Neural cell (in vitro differentiated cells): ENCODE data around the gene USP9X. TPM values are rescaled to one million over a fixed set of nuclear protein-coding genes. Genes with fewer than 3 reads are reported as not detected.

Experiments
- H2AFZ ChIP-seq: fragments of 200-600, 300-800 bp; sonication (generic), shearing (Covaris generic); 2 replicates; pipeline ENCODE4 v1.6.0; 2014; ENCODE audit warnings: low read depth, mild to moderate bottlenecking, antibody characterized with exemption, low read length, moderate library complexity
- H3F3A ChIP-seq: fragments of 200-600 bp; shearing (Covaris generic); 2 replicates; pipeline ENCODE4 v1.6.1; 2016; ENCODE audit warnings: mild to moderate bottlenecking, moderate library complexity, mixed read lengths, antibody characterized with exemption, low read length; ENCODE audit not compliant: insufficient read depth, poor library complexity, severe bottlenecking
- H3K27ac ChIP-seq: fragments of 200-600, 300-800 bp; sonication (generic), shearing (Covaris generic); 2 replicates; pipeline ENCODE4 v1.5.1; 2014; ENCODE audit warnings: mild to moderate bottlenecking, low read length, moderate library complexity
- H3K27me3 ChIP-seq: fragments of 300-800, 200-600 bp; sonication (generic), shearing (Covaris generic); 2 replicates; pipeline ENCODE4 v1.6.0; 2014; ENCODE audit warnings: mild to moderate bottlenecking, low read depth, low read length, moderate library complexity; ENCODE audit not compliant: insufficient read depth
- H3K36me3 ChIP-seq: fragments of 300-800, 200-600 bp; sonication (generic), shearing (Covaris generic); 2 replicates; pipeline ENCODE4 v1.5.1; 2014; ENCODE audit warnings: mild to moderate bottlenecking, antibody characterized with exemption, low read length, moderate library complexity; ENCODE audit not compliant: insufficient read depth
- H3K4me2 ChIP-seq: fragments of 300-800, 200-600 bp; sonication (generic), shearing (Covaris generic); 2 replicates; pipeline ENCODE4 v1.6.0; 2014; ENCODE audit warnings: mild to moderate bottlenecking, low read length
- H3K4me3 ChIP-seq: fragments of 300-800, 200-600 bp; sonication (generic), shearing (Covaris generic); 2 replicates; pipeline ENCODE4 v1.5.1; 2014; ENCODE audit warnings: mild to moderate bottlenecking, low read length, moderate library complexity
- H3K79me2 ChIP-seq: fragments of 200-600 bp; shearing (Covaris generic); replicated peaks from 2 replicates; pipeline ENCODE4 v1.6.0; 2014; ENCODE audit warnings: mild to moderate bottlenecking, low read length, moderate library complexity; ENCODE audit not compliant: insufficient read depth
- H3K9ac ChIP-seq: fragments of 300-800, 200-600 bp; sonication (generic), shearing (Covaris generic); 2 replicates; pipeline ENCODE4 v1.6.1; 2016; ENCODE audit warnings: mild to moderate bottlenecking, low read length, mixed read lengths
- H3K9me2 ChIP-seq: fragments of 200-600 bp; shearing (Covaris generic); 2 replicates; pipeline ENCODE4 v1.6.1; 2016; ENCODE audit warnings: mild to moderate bottlenecking, low read length, mixed read lengths; ENCODE audit not compliant: insufficient read depth
- H3K9me3 ChIP-seq: fragments of 200-600, 300-800 bp; sonication (generic), shearing (Covaris generic); 2 replicates; pipeline ENCODE4 v1.6.1; 2016; ENCODE audit warnings: mild to moderate bottlenecking, mixed run types, low read length, moderate library complexity, mixed read lengths
- H4K20me1 ChIP-seq: fragments of 200-600 bp; shearing (Covaris generic); 2 replicates; pipeline ENCODE4 v1.6.1; 2016; ENCODE audit warnings: mild to moderate bottlenecking, mixed run types; ENCODE audit not compliant: insufficient read depth
- CTCF ChIP-seq: fragments of 450-650 bp; IDR thresholded peaks from 2 replicates; pipeline ENCODE4 v1.5.1; 2014; ENCODE audit warnings: antibody characterized with exemption, mild to moderate bottlenecking, moderate library complexity; ENCODE audit not compliant: poor library complexity, severe bottlenecking
- EP300 ChIP-seq: fragments of 450-650 bp; conservative IDR thresholded peaks from 2 replicates; pipeline ENCODE4 v1.6.1; 2014; ENCODE audit warnings: antibody characterized with exemption, mild to moderate bottlenecking, moderate library complexity; ENCODE audit not compliant: poor library complexity, severe bottlenecking
- EZH2 ChIP-seq: fragments of 200-600, 300-800 bp; shearing (Covaris generic), sonication (generic); IDR thresholded peaks from 2 replicates; pipeline ENCODE4 v1.6.1; 2014; ENCODE audit warnings: antibody characterized with exemption, low read length, borderline replicate concordance, mild to moderate bottlenecking; ENCODE audit not compliant: insufficient read depth, poor library complexity, severe bottlenecking
- MXI1 ChIP-seq: fragments of 450-650 bp; conservative IDR thresholded peaks from 2 replicates; pipeline ENCODE4 v1.6.1; 2014; ENCODE audit warnings: antibody characterized with exemption, mild to moderate bottlenecking; ENCODE audit not compliant: poor library complexity, severe bottlenecking
- POLR2AphosphoS5 ChIP-seq: IDR thresholded peaks from 2 replicates; pipeline ENCODE4 v1.6.1; 2012
- RAD21 ChIP-seq: fragments of 450-650 bp; conservative IDR thresholded peaks from 2 replicates; pipeline ENCODE4 v1.6.1; 2014; ENCODE audit warnings: antibody characterized with exemption, mild to moderate bottlenecking, moderate library complexity
- SMC3 ChIP-seq: fragments of 450-650 bp; conservative IDR thresholded peaks from 2 replicates; pipeline ENCODE4 v1.6.1; 2014; ENCODE audit warnings: antibody characterized with exemption, mild to moderate bottlenecking, moderate library complexity; ENCODE audit not compliant: poor library complexity
- TAF1 ChIP-seq: IDR thresholded peaks from 2 replicates; pipeline ENCODE4 v1.6.1; 2012; ENCODE audit warnings: low read depth
- polyA plus RNA-seq: library from polyadenylated mRNA; depleted of rRNA; stranded (reverse); fragments of >200 nt; gene quantifications from 2 replicates; pipeline ENCODE4 v1.2.3, GENCODE V29; 2014
- TF ChIP-seq, protein P1 (sequence below): IDR thresholded peaks from 2 replicates; pipeline ENCODE4 v1.6.1; 2012; ENCODE audit warnings: borderline replicate concordance

USP9X gene
- polyA plus RNA-seq, 1 donor from 2014 or later = 36.1 TPM

- Histone ChIP-seq H3F3A (no peaks in the 10 kb centered on the region), H3K4me3 (no peak overlapping the region), H3K27me3 (no peaks in the 10 kb centered on the region), H3K4me2 (no peak overlapping the region), H3K27ac (no peak overlapping the region), H3K36me3 (no peaks in the 10 kb centered on the region), H3K79me2 (no peaks in the 10 kb centered on the region), H3K9ac (no peak overlapping the region), H3K9me2 (no peaks in the 10 kb centered on the region), H3K9me3 (no peaks in the 10 kb centered on the region), H2AFZ (no peak overlapping the region), H4K20me1 (no peaks in the 10 kb centered on the region)
- TF ChIP-seq POLR2AphosphoS5 = no peak
- TF ChIP-seq EP300 = no peak
- no peak for TF ChIP-seq RAD21
- TF ChIP-seq SMC3 = no peak
- TF ChIP-seq, protein P1, sequence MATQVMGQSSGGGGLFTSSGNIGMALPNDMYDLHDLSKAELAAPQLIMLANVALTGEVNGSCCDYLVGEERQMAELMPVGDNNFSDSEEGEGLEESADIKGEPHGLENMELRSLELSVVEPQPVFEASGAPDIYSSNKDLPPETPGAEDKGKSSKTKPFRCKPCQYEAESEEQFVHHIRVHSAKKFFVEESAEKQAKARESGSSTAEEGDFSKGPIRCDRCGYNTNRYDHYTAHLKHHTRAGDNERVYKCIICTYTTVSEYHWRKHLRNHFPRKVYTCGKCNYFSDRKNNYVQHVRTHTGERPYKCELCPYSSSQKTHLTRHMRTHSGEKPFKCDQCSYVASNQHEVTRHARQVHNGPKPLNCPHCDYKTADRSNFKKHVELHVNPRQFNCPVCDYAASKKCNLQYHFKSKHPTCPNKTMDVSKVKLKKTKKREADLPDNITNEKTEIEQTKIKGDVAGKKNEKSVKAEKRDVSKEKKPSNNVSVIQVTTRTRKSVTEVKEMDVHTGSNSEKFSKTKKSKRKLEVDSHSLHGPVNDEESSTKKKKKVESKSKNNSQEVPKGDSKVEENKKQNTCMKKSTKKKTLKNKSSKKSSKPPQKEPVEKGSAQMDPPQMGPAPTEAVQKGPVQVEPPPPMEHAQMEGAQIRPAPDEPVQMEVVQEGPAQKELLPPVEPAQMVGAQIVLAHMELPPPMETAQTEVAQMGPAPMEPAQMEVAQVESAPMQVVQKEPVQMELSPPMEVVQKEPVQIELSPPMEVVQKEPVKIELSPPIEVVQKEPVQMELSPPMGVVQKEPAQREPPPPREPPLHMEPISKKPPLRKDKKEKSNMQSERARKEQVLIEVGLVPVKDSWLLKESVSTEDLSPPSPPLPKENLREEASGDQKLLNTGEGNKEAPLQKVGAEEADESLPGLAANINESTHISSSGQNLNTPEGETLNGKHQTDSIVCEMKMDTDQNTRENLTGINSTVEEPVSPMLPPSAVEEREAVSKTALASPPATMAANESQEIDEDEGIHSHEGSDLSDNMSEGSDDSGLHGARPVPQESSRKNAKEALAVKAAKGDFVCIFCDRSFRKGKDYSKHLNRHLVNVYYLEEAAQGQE = no peak
- TF ChIP-seq EZH2 = no peak
- TF ChIP-seq CTCF = no peak
- no peak for TF ChIP-seq MXI1
- no peak for TF ChIP-seq TAF1
Measured at GRCh38 chrX:41241962-41242361, 156.7 kb downstream of the USP9X start.

DNA sequence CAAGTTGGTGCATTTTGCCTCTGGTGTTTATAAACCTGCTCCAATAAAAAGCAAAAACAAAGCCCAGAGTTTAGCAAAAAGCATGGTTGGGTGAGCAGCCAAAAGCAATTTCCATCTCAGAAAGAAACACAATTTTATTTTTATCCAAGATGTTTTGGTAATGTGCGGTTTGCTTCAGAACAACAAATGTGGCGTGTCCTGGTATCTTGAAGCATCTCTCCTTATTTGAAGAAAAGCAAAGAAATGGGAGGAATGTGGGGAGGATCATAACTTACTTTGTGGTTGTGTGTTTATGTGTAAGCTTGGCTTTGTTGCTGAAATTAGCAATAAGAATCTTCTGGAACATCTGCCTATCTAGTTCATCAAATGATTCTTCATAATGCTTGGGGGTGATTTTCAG lies 160.4 kb downstream of the USP9X start:
- Histone ChIP-seq H3K9me2 (no peaks in the 10 kb centered on the region), H3K36me3 (no peaks in the 10 kb centered on the region), H3K9ac (no peak overlapping the region), H3K79me2 (no peaks in the 10 kb centered on the region), H3F3A (no peaks in the 10 kb centered on the region), H3K9me3 (no peaks in the 10 kb centered on the region), H3K27ac (no peak overlapping the region), H4K20me1 (no peaks in the 10 kb centered on the region), H3K4me2 (no peak overlapping the region), H3K4me3 (no peak overlapping the region), H2AFZ (no peak overlapping the region), H3K27me3 (no peaks in the 10 kb centered on the region)
- TF ChIP-seq POLR2AphosphoS5 (no peak), CTCF (no peak), TAF1 (no peak), MXI1 (no peak), RAD21 (no peak), EZH2 (no peak), SMC3 (no peak), EP300 (no peak)
- TF ChIP-seq, protein P1 = no peak
